Endothelial cell of umbilical vein (primary cell): Measurements from ENCODE around the gene NCK1. TPM values are rescaled to one million over a fixed set of nuclear protein-coding genes. Genes with fewer than 3 reads are reported as not detected.

Experiments
- BruUV-seq: library from RNA; stranded (reverse); fragments of 400-500 nt; replicated peaks from 2 replicates; lab custom pipeline; 2021; lab: Mats Ljungman, UMichigan
- CTCF ChIA-PET: fragments of 300-600, 350-600 bp; sonication (Branson Sonifier 250); formaldehyde crosslinking; loops from one replicate; lab custom pipeline; 2021; ENCODE audit warnings: antibody characterized with exemption, inconsistent platforms; lab: Charles Lee
- POLR2A ChIA-PET: fragments of 300-600, 350-600 bp; sonication (Branson Sonifier 250); formaldehyde crosslinking; loops from one replicate; lab custom pipeline; 2021; ENCODE audit warnings: antibody characterized with exemption, inconsistent platforms; lab: Charles Lee
- DNase-seq: peaks from one replicate; pipeline ENCODE4 v3.0.0-alpha.2; 2011; ENCODE audit warnings: low read depth, low spot score
- FAIRE-seq: peaks from 2 replicates; lab custom pipeline; 2011; peaks lifted over from hg19 to GRCh38; lab: Jason Lieb, UNC
- H2AFZ ChIP-seq: 2 replicates; pipeline ENCODE4 v1.6.0; 2012; ENCODE audit warnings: low read depth, low read length, control low read depth, inconsistent platforms
- H3K27ac ChIP-seq: 2 replicates; pipeline ENCODE4 v1.5.1; 2011; ENCODE audit warnings: low read depth, mild to moderate bottlenecking, control low read depth, low read length, moderate library complexity; ENCODE audit not compliant: insufficient read depth
- H3K27me3 ChIP-seq, 2 experiments: 2 replicates each; pipeline versions ENCODE4 v1.6.0 to v1.6.1; 2011; ENCODE audit warnings: low read length in 2 of 2, mixed read lengths in 1 of 2; ENCODE audit not compliant: control insufficient read depth in 2 of 2, insufficient read depth in 2 of 2
- H3K36me3 ChIP-seq, 2 experiments: 2 replicates in 1 of 2; 3 replicates in 1 of 2; pipeline ENCODE4 v1.5.1; 2011; ENCODE audit warnings: low read length in 2 of 2, mild to moderate bottlenecking in 1 of 2, moderate library complexity in 1 of 2; ENCODE audit not compliant: control insufficient read depth in 2 of 2, insufficient read depth in 2 of 2; ENCODE audit errors: extremely low read depth in 1 of 2
- H3K4me1 ChIP-seq: 3 replicates; pipeline ENCODE4 v1.5.1; 2011; ENCODE audit warnings: mild to moderate bottlenecking, low read length; ENCODE audit not compliant: control insufficient read depth, insufficient read depth; ENCODE audit errors: extremely low read depth
- H3K4me2 ChIP-seq: 2 replicates; pipeline ENCODE4 v1.6.1; 2011; ENCODE audit warnings: low read length, control low read depth, mixed read lengths; ENCODE audit not compliant: insufficient read depth
- H3K4me3 ChIP-seq, 3 experiments: fragments of 200-600 bp in 1 of 3; sonication (generic), shearing (Covaris generic) in 1 of 3; replicated peaks in 1 of 3; 2 replicates each; pipeline ENCODE4 v1.5.1; 2011 to 2016; ENCODE audit warnings: control low read depth in 3 of 3, low read length in 3 of 3, mild to moderate bottlenecking in 2 of 3, inconsistent platforms in 1 of 3, low read depth in 1 of 3, moderate library complexity in 1 of 3; ENCODE audit not compliant: insufficient read depth in 1 of 3
- H3K79me2 ChIP-seq: 2 replicates; pipeline ENCODE4 v1.6.0; 2012; ENCODE audit warnings: low read length, inconsistent platforms; ENCODE audit not compliant: control insufficient read depth, insufficient read depth
- H3K9ac ChIP-seq: replicated peaks from 2 replicates; pipeline ENCODE3; 2011; ENCODE audit warnings: low read length, control low read depth; ENCODE audit not compliant: insufficient read depth; ENCODE audit errors: extremely low read depth
- H3K9me1 ChIP-seq: replicated peaks from 3 replicates; pipeline ENCODE4 v1.6.0; 2011; ENCODE audit warnings: mild to moderate bottlenecking, low read length; ENCODE audit not compliant: control insufficient read depth, insufficient read depth; ENCODE audit errors: extremely low read depth
- H3K9me3 ChIP-seq: replicated peaks from 2 replicates; pipeline ENCODE4 v1.5.1; 2012; ENCODE audit warnings: low read length, inconsistent platforms; ENCODE audit not compliant: control insufficient read depth, insufficient read depth
- H4K20me1 ChIP-seq: replicated peaks from 2 replicates; pipeline ENCODE3; 2011; ENCODE audit warnings: mild to moderate bottlenecking, low read length; ENCODE audit not compliant: control insufficient read depth, insufficient read depth; ENCODE audit errors: extremely low read depth
- CTCF ChIP-seq, 2 donors: IDR thresholded peaks; 1 replicate in 1 of 2; 2 replicates in 1 of 2; pipeline ENCODE4 v1.5.1; 2011; ENCODE audit warnings: low read length in 2 of 2, mild to moderate bottlenecking in 2 of 2, moderate library complexity in 2 of 2, control low read depth in 1 of 2, inconsistent platforms in 1 of 2, low read depth in 1 of 2; ENCODE audit not compliant: insufficient read depth in 1 of 2; ENCODE audit errors: extremely low read depth in 1 of 2
- EZH2 ChIP-seq: IDR thresholded peaks from 2 replicates; pipeline ENCODE4 v1.6.1; 2012; ENCODE audit warnings: borderline replicate concordance, low read depth, mild to moderate bottlenecking, moderate library complexity, low read length, inconsistent platforms; ENCODE audit not compliant: severe bottlenecking
- FOS ChIP-seq: IDR thresholded peaks from 2 replicates; pipeline ENCODE4 v1.6.1; 2011; ENCODE audit warnings: mild to moderate bottlenecking, low read length, moderate library complexity, borderline replicate concordance; ENCODE audit not compliant: insufficient read depth
- GATA2 ChIP-seq: IDR thresholded peaks from 2 replicates; pipeline ENCODE4 v1.7.0; 2011; ENCODE audit warnings: low read depth, mild to moderate bottlenecking, moderate library complexity, mixed read lengths, low read length; ENCODE audit not compliant: insufficient read length, insufficient read depth
- JUN ChIP-seq: IDR thresholded peaks from 2 replicates; pipeline ENCODE4 v1.6.1; 2011; ENCODE audit warnings: borderline replicate concordance, low read depth; ENCODE audit not compliant: insufficient read length, insufficient read depth
- MAX ChIP-seq: IDR thresholded peaks from 2 replicates; pipeline ENCODE4 v1.6.1; 2011; ENCODE audit not compliant: insufficient read depth, insufficient read length
- MYC ChIP-seq: IDR thresholded peaks from one replicate; pipeline ENCODE4 v1.6.1; 2011; ENCODE audit warnings: mild to moderate bottlenecking, low read depth, low read length
- POLR2A ChIP-seq: IDR thresholded peaks from 2 replicates; pipeline ENCODE4 v1.6.1; 2012; ENCODE audit warnings: low read depth, mild to moderate bottlenecking, control low read depth, low read length
- POLR2AphosphoS5 ChIP-seq: IDR thresholded peaks from 2 replicates; pipeline ENCODE4 v1.6.1; 2012; ENCODE audit warnings: low read depth, mild to moderate bottlenecking, control low read depth, low read length, moderate library complexity; ENCODE audit not compliant: insufficient read depth
- dilution Hi-C: fragments of 300-500 bp; cut with MboI; formaldehyde crosslinking; loops from one replicate; pipeline ENCODE4 v1.15.0; 2019; ENCODE audit warnings: low sequenced_read_pairs; ENCODE audit not compliant: extremely low pct_ligation_motif_present
- intact Hi-C: fragments of 100-400 bp; cut with micrococcal nuclease; formaldehyde crosslinking; loops from one replicate; pipeline ENCODE4 v1.10.0; 2022
- polyA plus RNA-seq, 4 experiments: library from polyadenylated mRNA; depleted of rRNA in 3 of 4; stranded (reverse) in 3 of 4; unstranded in 1 of 4; fragments of >200 nt; gene quantifications; 2 replicates each; pipeline versions ENCODE4 v1.2.1 to v1.2.3, GENCODE V29; 2011 to 2012; ENCODE audit warnings: missing spikeins in 1 of 4
- total RNA-seq: library from RNA; stranded (reverse); gene quantifications from 2 replicates; pipeline ENCODE4 v1.2.3, GENCODE V29; 2021

Gene NCK1
- total and polyA plus RNA-seq, 2 donors (not counting 3 experiments of a cell fraction or from before 2014, with no cell fraction given): 19.3 to 52.2 TPM

- H3K4me3 ChIP-seq: no peak overlapping the region
- dilution Hi-C loops (no loop called here), intact Hi-C loops (loop anchor here (5.0 to 10.0 kb wide), 3 partner anchors 47 to 135 kb away; partner anchors contain the start of gene STAG1)
- DNase-seq (no peak), FAIRE-seq (no peak)
- H3K4me2 ChIP-seq: no peak overlapping the region
- H3K36me3 ChIP-seq: no peaks in the 10 kb centered on the region
- H3K27me3 ChIP-seq: no peaks in the 10 kb centered on the region
- no peaks in the 10 kb centered on the region for H3K9me1 ChIP-seq
- no TSS peak for BruUV-seq
- H3K9me3 ChIP-seq: no peaks in the 10 kb centered on the region
- no peak overlapping the region for H2AFZ ChIP-seq
- H4K20me1 ChIP-seq: no peaks in the 10 kb centered on the region
- CTCF ChIA-PET: interaction anchor here (1.4 kb wide), 1 partner anchor 124 kb away, joined by 5 read pairs; no protein-coding TSS in a partner anchor
- TF ChIP-seq JUN: no peak
- no peak for TF ChIP-seq MYC
- no peak for TF ChIP-seq CTCF (IDR thresholded peaks at IDR 0.05; ENCODE audit: extremely low read depth in 1 of 2, insufficient read depth in 1 of 2, low read depth in 1 of 2, low read length in 2 of 2)
- no peak for TF ChIP-seq EZH2
- TF ChIP-seq POLR2AphosphoS5: no peak
- TF ChIP-seq POLR2A: no peak
- TF ChIP-seq MAX: no peak
- TF ChIP-seq GATA2: no peak
- TF ChIP-seq FOS: no peak
- no peak overlapping the region for H3K27ac ChIP-seq
- POLR2A ChIA-PET: interaction anchor here (0.9 kb wide), 1 partner anchor 28 kb away, joined by 3 read pairs; the partner anchor contains the start of gene NCK1
- peaks cover 93% of the 10 kb centered on the region for H3K79me2 ChIP-seq
- H3K9ac ChIP-seq: no peak overlapping the region
- peaks cover 41% of the 10 kb centered on the region for H3K4me1 ChIP-seq
Measured at GRCh38 chr3:136889947-136890346, 27.9 kb downstream of the NCK1 start.
